ENCODE measurements around the gene DLK1.

The DLK1 gene

DNA sequence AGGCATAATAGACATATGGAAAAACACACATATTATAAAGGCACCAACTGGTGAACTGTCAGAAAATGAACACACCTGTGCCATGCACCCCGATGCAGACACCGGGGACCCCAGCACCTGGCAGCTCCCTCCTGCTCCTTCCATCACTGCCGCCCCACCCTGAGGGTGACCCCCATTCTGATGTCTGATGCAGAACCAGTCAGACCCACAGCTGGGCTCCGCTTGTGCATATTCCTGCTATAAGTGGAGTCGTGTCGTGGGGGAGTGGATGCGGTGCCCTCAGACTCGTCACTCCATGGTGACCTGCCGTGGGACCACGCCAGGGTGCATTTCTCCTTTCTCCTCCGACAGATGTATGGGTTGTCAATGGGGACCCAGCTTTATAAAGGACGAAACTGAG, 53.6 kb downstream of the DLK1 start:
- Histone ChIP-seq H3K79me2 (ENCODE audit: low read length) (no peaks in the 10 kb centered on the region), H3K27me3 (replicated peaks; ENCODE audit: insufficient read depth, low read length) (peaks cover 36% of the 10 kb centered on the region; the same call in 1 of the 2 replicates), H3K9ac (ENCODE audit: low read length) (no peak overlapping the region), H3K4me3 (ENCODE audit: low read length) (no peak overlapping the region), H3K4me2 (ENCODE audit: low read depth, low read length) (no peak overlapping the region), H3K4me1 (ENCODE audit: low read length) (no peaks in the 10 kb centered on the region), H2AFZ (ENCODE audit: low read length) (no peak overlapping the region), H3K9me2 (replicated peaks; ENCODE audit: insufficient read depth, low read length) (no peaks in the 10 kb centered on the region), H4K20me1 (ENCODE audit: insufficient read depth, low read length) (no peaks in the 10 kb centered on the region), H3F3A (ENCODE audit: insufficient read depth, low read length) (no peaks in the 10 kb centered on the region), H3K9me3 (replicated peaks; ENCODE audit: insufficient read depth, low read length) (no peaks in the 10 kb centered on the region), H3K36me3 (replicated peaks; ENCODE audit: insufficient read depth, low read length) (no peaks in the 10 kb centered on the region), H3K27ac (ENCODE audit: low read length) (no peak overlapping the region)
- TF ChIP-seq EZH2phosphoT487 (IDR thresholded peaks at IDR 0.05; ENCODE audit: low read length): no peak
- TF ChIP-seq EZH2 (optimal IDR thresholded peaks at IDR 0.05; ENCODE audit: low read depth, low read length): no peak
- TF ChIP-seq, protein P1, sequence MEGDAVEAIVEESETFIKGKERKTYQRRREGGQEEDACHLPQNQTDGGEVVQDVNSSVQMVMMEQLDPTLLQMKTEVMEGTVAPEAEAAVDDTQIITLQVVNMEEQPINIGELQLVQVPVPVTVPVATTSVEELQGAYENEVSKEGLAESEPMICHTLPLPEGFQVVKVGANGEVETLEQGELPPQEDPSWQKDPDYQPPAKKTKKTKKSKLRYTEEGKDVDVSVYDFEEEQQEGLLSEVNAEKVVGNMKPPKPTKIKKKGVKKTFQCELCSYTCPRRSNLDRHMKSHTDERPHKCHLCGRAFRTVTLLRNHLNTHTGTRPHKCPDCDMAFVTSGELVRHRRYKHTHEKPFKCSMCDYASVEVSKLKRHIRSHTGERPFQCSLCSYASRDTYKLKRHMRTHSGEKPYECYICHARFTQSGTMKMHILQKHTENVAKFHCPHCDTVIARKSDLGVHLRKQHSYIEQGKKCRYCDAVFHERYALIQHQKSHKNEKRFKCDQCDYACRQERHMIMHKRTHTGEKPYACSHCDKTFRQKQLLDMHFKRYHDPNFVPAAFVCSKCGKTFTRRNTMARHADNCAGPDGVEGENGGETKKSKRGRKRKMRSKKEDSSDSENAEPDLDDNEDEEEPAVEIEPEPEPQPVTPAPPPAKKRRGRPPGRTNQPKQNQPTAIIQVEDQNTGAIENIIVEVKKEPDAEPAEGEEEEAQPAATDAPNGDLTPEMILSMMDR (IDR thresholded peaks at IDR 0.05; ENCODE audit: low read length): no peak
- no peak for DNase-seq

DNA sequence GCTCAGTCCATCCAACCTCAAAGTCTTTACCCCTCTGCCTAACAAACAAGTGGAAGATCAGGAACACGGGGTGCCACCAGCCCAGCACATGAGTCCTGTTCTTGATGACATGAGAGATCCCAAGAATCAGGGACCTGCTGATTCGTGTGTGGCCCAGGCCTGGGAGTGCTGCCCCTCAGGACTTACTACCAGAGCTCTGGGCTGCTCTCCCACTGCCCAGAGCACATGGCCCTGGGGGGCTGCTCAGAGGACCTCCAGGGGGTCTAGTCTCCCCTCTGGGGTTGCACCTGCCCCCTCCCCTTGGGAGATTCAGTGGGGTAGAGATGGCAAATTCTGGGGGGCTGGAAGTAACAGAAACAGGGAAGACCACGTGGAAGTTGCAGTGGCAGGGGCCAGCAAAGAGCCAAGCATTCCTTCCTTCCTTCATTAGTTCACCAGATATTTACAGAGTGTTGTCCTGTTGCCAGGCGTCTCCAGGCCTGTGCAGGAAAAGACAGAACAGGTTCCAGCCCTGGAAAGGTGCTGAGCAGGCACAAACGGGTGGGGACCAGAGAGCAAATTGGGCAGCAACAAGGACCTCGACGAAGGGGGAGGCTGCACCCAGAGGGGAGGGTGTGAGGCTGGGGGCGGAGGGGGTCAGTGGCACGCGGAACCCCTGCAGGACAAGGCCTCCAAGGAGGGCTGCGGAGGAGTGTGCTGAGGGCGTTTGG, 54.1 kb downstream of the DLK1 start:
- Histone ChIP-seq H3K9me3 (replicated peaks; ENCODE audit: insufficient read depth, low read length) (no peaks in the 10 kb centered on the region), H3K27ac (ENCODE audit: low read length) (no peak overlapping the region), H3K79me2 (ENCODE audit: low read length) (no peaks in the 10 kb centered on the region), H3K4me3 (ENCODE audit: low read length) (no peak overlapping the region), H3K4me2 (ENCODE audit: low read depth, low read length) (no peak overlapping the region), H3K36me3 (replicated peaks; ENCODE audit: insufficient read depth, low read length) (no peaks in the 10 kb centered on the region), H3K9me2 (replicated peaks; ENCODE audit: insufficient read depth, low read length) (no peaks in the 10 kb centered on the region), H3K27me3 (replicated peaks; ENCODE audit: insufficient read depth, low read length) (peaks cover 36% of the 10 kb centered on the region; the same call in 1 of the 2 replicates), H3K4me1 (ENCODE audit: low read length) (no peaks in the 10 kb centered on the region), H2AFZ (ENCODE audit: low read length) (no peak overlapping the region), H3K9ac (ENCODE audit: low read length) (no peak overlapping the region), H3F3A (ENCODE audit: insufficient read depth, low read length) (no peaks in the 10 kb centered on the region), H4K20me1 (ENCODE audit: insufficient read depth, low read length) (no peaks in the 10 kb centered on the region)
- no peak for TF ChIP-seq EZH2 (optimal IDR thresholded peaks at IDR 0.05; ENCODE audit: low read depth, low read length)
- TF ChIP-seq, protein P1 (IDR thresholded peaks at IDR 0.05; ENCODE audit: low read length): no peak
- TF ChIP-seq EZH2phosphoT487 (IDR thresholded peaks at IDR 0.05; ENCODE audit: low read length): no peak
- DNase-seq: no peak

GRCh38 chr14:100781952-100782351, 55.3 kb downstream of the DLK1 start:
- no peak for DNase-seq
- Histone ChIP-seq H3K27ac (ENCODE audit: low read length) (no peak overlapping the region), H3K4me3 (ENCODE audit: low read length) (no peak overlapping the region)

More at GRCh38 chr14:100781952-100782351, 55.3 kb downstream of the DLK1 start:
- Histone ChIP-seq H3K79me2 (ENCODE audit: low read length) (no peaks in the 10 kb centered on the region), H3K4me2 (ENCODE audit: low read depth, low read length) (no peak overlapping the region), H3K9me2 (replicated peaks; ENCODE audit: insufficient read depth, low read length) (no peaks in the 10 kb centered on the region), H3K9me3 (replicated peaks; ENCODE audit: insufficient read depth, low read length) (no peaks in the 10 kb centered on the region), H3K36me3 (replicated peaks; ENCODE audit: insufficient read depth, low read length) (no peaks in the 10 kb centered on the region), H3K27me3 (replicated peaks; ENCODE audit: insufficient read depth, low read length) (peaks cover 32% of the 10 kb centered on the region; the same call in 1 of the 2 replicates), H3F3A (ENCODE audit: insufficient read depth, low read length) (no peaks in the 10 kb centered on the region), H3K4me1 (ENCODE audit: low read length) (no peaks in the 10 kb centered on the region), H4K20me1 (ENCODE audit: insufficient read depth, low read length) (no peaks in the 10 kb centered on the region), H3K9ac (ENCODE audit: low read length) (no peak overlapping the region), H2AFZ (ENCODE audit: low read length) (no peak overlapping the region)
- TF ChIP-seq EZH2 (optimal IDR thresholded peaks at IDR 0.05; ENCODE audit: low read depth, low read length): no peak
- no peak for TF ChIP-seq EZH2phosphoT487 (IDR thresholded peaks at IDR 0.05; ENCODE audit: low read length)
- TF ChIP-seq, protein P1 (IDR thresholded peaks at IDR 0.05; ENCODE audit: low read length): no peak
